Caco-2 (cell line): ENCODE data around the gene CNDP2. TPM values are rescaled to one million over a fixed set of nuclear protein-coding genes. Genes with fewer than 3 reads are reported as not detected.

Experiments
- BruUV-seq: library from RNA; stranded (reverse); fragments of 400-500 nt; replicated peaks from 2 replicates; lab custom pipeline; 2021; lab: Mats Ljungman, UMichigan
- CTCF ChIA-PET: fragments of 300-600 bp; sonication (Branson Sonifier 250); formaldehyde crosslinking; loops from one replicate; lab custom pipeline; 2022; ENCODE audit warnings: antibody characterized with exemption; lab: Charles Lee
- POLR2A ChIA-PET: fragments of 300-600 bp; sonication (Branson Sonifier 250); formaldehyde crosslinking; loops from one replicate; lab custom pipeline; 2022; ENCODE audit warnings: antibody characterized with exemption; lab: Charles Lee
- DNase-seq, 2 experiments: peaks; one replicate each; pipeline versions ENCODE4 v3.0.0 to v3.0.0-alpha.2; 2020 to 2022
- H3K27me3 ChIP-seq: replicated peaks from 2 replicates; pipeline ENCODE4 v1.6.0; 2011; ENCODE audit warnings: low read length; ENCODE audit not compliant: control insufficient read depth, insufficient read depth
- H3K36me3 ChIP-seq: 2 replicates; pipeline ENCODE4 v1.5.1; 2011; ENCODE audit warnings: low read length; ENCODE audit not compliant: control insufficient read depth, insufficient read depth
- H3K4me1 ChIP-seq: fragments of 250-450 bp; sonication (Bioruptor Pico); 2 replicates; pipeline ENCODE4 v1.5.1; 2020; ENCODE audit warnings: mild to moderate bottlenecking
- H3K4me3 ChIP-seq: 2 replicates; pipeline ENCODE4 v1.5.1; 2011; ENCODE audit warnings: low read depth, mild to moderate bottlenecking, control low read depth, low read length
- H3K9me3 ChIP-seq: fragments of 250-450 bp; sonication (Bioruptor Pico); 2 replicates; pipeline ENCODE4 v1.5.1; 2020; ENCODE audit warnings: mild to moderate bottlenecking, moderate library complexity
- H3K27ac Mint-ChIP-seq: one replicate; pipeline ENCODE4 v1.8.0; 2022; ENCODE audit warnings: mixed read lengths; ENCODE audit not compliant: unreplicated experiment
- H3K27me3 Mint-ChIP-seq: one replicate; pipeline ENCODE4 v1.8.0; 2022; ENCODE audit warnings: mixed read lengths; ENCODE audit not compliant: insufficient read depth, unreplicated experiment
- H3K36me3 Mint-ChIP-seq: one replicate; pipeline ENCODE4 v1.8.0; 2022; ENCODE audit warnings: mild to moderate bottlenecking, mixed read lengths; ENCODE audit not compliant: insufficient read depth, unreplicated experiment
- H3K4me1 Mint-ChIP-seq: one replicate; pipeline ENCODE4 v1.8.0; 2022; ENCODE audit warnings: low read depth, mixed read lengths; ENCODE audit not compliant: unreplicated experiment
- H3K4me3 Mint-ChIP-seq: one replicate; pipeline ENCODE4 v1.8.0; 2022; ENCODE audit warnings: mild to moderate bottlenecking, moderate library complexity, mixed read lengths; ENCODE audit not compliant: unreplicated experiment
- H3K9me3 Mint-ChIP-seq: one replicate; pipeline ENCODE4 v1.8.0; 2022; ENCODE audit warnings: mixed read lengths; ENCODE audit not compliant: unreplicated experiment
- CTCF ChIP-seq, 2 experiments: fragments of 200-600 bp in 1 of 2; IDR thresholded peaks; 1 replicate in 1 of 2; 2 replicates in 1 of 2; pipeline versions ENCODE4 v1.5.1 to v1.8.0; 2011 to 2022; ENCODE audit warnings: antibody characterized with exemption in 1 of 2, control low read depth in 1 of 2, inconsistent platforms in 1 of 2, low read depth in 1 of 2, low read length in 1 of 2, mild to moderate bottlenecking in 1 of 2, moderate library complexity in 1 of 2; ENCODE audit not compliant: insufficient read depth in 1 of 2, severe bottlenecking in 1 of 2, unreplicated experiment in 1 of 2
- intact Hi-C: fragments of 100-400 bp; cut with micrococcal nuclease; formaldehyde crosslinking; loops from one replicate; pipeline ENCODE4 v1.10.0; 2022; ENCODE audit not compliant: unreplicated experiment
- total RNA-seq: library from RNA; stranded (reverse); gene quantifications from 2 replicates; pipeline ENCODE4 v1.2.3, GENCODE V29; 2022

CNDP2 gene
- total RNA-seq, 1 experiment from 2014 or later, result 113 TPM

DNA sequence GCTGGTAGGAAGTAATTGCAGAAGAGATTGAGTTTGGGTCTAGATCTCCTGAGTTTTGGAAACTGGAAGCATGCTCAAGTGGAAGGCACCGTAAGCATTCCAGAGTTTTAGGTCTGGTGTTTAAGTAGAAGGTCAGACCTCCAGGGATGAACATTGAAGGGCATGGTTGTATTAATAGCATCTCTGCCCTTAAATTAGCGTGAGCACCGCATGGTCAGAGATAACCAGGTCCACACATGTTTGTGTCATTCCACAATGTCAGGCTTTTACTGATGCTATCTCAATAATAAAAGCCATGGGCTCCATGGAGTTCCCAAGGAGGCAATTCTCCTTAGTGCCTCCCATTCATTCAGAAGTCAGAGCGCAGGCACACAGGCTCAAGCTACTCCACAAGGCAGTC is 73.2 kb downstream of the CNDP2 start:
- Mint-ChIP-seq H3K27ac (no peak overlapping the region), H3K36me3 (peaks cover 4% of the 10 kb centered on the region), H3K4me1 (no peaks in the 10 kb centered on the region), H3K9me3 (peaks cover 34% of the 10 kb centered on the region), H3K4me3 (no peak overlapping the region), H3K27me3 (peaks cover 4% of the 10 kb centered on the region)
- intact Hi-C loops, result no loop called here
- ChIA-PET POLR2A (no interaction called here), CTCF (interaction anchor here (1.2 kb wide), 1 partner anchor 17 kb away, joined by 4 read pairs; no protein-coding TSS in a partner anchor)
- Histone ChIP-seq H3K36me3 (no peaks in the 10 kb centered on the region), H3K4me1 (no peaks in the 10 kb centered on the region), H3K4me3 (no peak overlapping the region), H3K27me3 (no peaks in the 10 kb centered on the region), H3K9me3 (no peaks in the 10 kb centered on the region)
- DNase-seq, result no peak
- BruUV-seq, result no TSS peak
- TF ChIP-seq CTCF (IDR thresholded peaks at IDR 0.05; ENCODE audit: insufficient read depth in 1 of 2, low read depth in 1 of 2, low read length in 1 of 2, severe bottlenecking in 1 of 2, unreplicated experiment in 1 of 2), result no peak

DNA sequence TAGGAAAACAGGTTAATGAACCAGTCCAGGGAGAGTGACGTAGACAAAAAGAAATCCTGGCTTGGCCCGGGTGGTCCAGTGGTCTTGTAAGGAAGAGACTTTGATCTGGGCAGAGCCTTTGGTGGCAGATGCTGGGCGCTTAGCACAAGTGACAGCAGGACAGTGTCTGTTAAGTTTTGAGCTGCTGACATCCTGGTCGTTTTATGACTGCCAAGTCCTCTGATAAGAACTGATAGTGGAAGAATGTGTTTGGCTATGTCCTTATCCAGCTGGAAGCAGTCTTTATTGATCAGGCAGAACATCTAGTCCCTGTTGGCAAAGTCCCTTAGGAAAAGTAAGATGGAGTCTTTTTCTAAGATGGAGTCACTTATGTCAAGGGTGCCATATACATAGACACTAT is 74.1 kb downstream of the CNDP2 start:
- H3K4me3 Mint-ChIP-seq, result no peak overlapping the region
- intact Hi-C loops, result no loop called here
- ChIA-PET CTCF (no interaction called here), POLR2A (no interaction called here)
- H3K36me3 Mint-ChIP-seq, result peaks cover 4% of the 10 kb centered on the region
- H3K9me3 Mint-ChIP-seq, result peaks cover 34% of the 10 kb centered on the region
- BruUV-seq, result no TSS peak
- TF ChIP-seq CTCF (IDR thresholded peaks at IDR 0.05; ENCODE audit: insufficient read depth in 1 of 2, low read depth in 1 of 2, low read length in 1 of 2, severe bottlenecking in 1 of 2, unreplicated experiment in 1 of 2), result no peak
- H3K4me1 ChIP-seq, result no peaks in the 10 kb centered on the region
- no peaks in the 10 kb centered on the region for H3K9me3 ChIP-seq
- H3K27me3 Mint-ChIP-seq, result peaks cover 4% of the 10 kb centered on the region
- no peaks in the 10 kb centered on the region for H3K36me3 ChIP-seq
- DNase-seq, result no peak
- no peak overlapping the region for H3K4me3 ChIP-seq
- H3K4me1 Mint-ChIP-seq, result no peaks in the 10 kb centered on the region
- H3K27ac Mint-ChIP-seq, result no peak overlapping the region
- no peaks in the 10 kb centered on the region for H3K27me3 ChIP-seq

- intact Hi-C loops, result no loop called here
- POLR2A ChIA-PET, result no interaction called here
- Mint-ChIP-seq H3K36me3 (peaks cover 4% of the 10 kb centered on the region), H3K4me3 (no peak overlapping the region), H3K9me3 (peaks cover 34% of the 10 kb centered on the region), H3K27me3 (peaks cover 4% of the 10 kb centered on the region), H3K27ac (no peak overlapping the region), H3K4me1 (no peaks in the 10 kb centered on the region)
- no peak for TF ChIP-seq CTCF (IDR thresholded peaks at IDR 0.05; ENCODE audit: insufficient read depth in 1 of 2, low read depth in 1 of 2, low read length in 1 of 2, severe bottlenecking in 1 of 2, unreplicated experiment in 1 of 2)
- CTCF ChIA-PET, result no interaction called here
- H3K4me1 ChIP-seq, result no peaks in the 10 kb centered on the region
- no peak overlapping the region for H3K4me3 ChIP-seq
- no peak for DNase-seq
- H3K9me3 ChIP-seq, result no peaks in the 10 kb centered on the region
- H3K36me3 ChIP-seq, result no peaks in the 10 kb centered on the region
- BruUV-seq, result no TSS peak
- H3K27me3 ChIP-seq, result no peaks in the 10 kb centered on the region
Observed at GRCh38 chr18:74571895-74572680, 75.9 kb downstream of the CNDP2 start.
